SK-N-SH (cell line): Measurements from ENCODE around the gene OCLN. TPM values are rescaled to one million over a fixed set of nuclear protein-coding genes. Genes with fewer than 3 reads are reported as not detected.

Experiments used
- CTCF ChIA-PET: fragments of 300-600, 350-600 bp; formaldehyde crosslinking; extraction: SDS; loops from one replicate; lab custom pipeline; 2021; lab: Yijun Ruan, JAX
- POLR2A ChIA-PET: fragments of 350-600 bp; sonication (Branson Sonifier 250); formaldehyde crosslinking; extraction: SDS; loops from one replicate; lab custom pipeline; 2020; ENCODE audit warnings: antibody characterized with exemption, inconsistent platforms; lab: Yijun Ruan, JAX
- DNase-seq: peaks from one replicate; pipeline ENCODE4 v3.0.0; 2012
- H2AFZ ChIP-seq: fragments of 200-600 bp; sonication (generic); 2 replicates; pipeline ENCODE4 v1.8.1; 2016; ENCODE audit warnings: antibody characterized with exemption, mild to moderate bottlenecking, low read depth
- H3F3A ChIP-seq: fragments of 200-600 bp; sonication (generic); replicated peaks from 2 replicates; pipeline ENCODE3; 2016; ENCODE audit warnings: antibody characterized with exemption, mild to moderate bottlenecking; ENCODE audit not compliant: insufficient read depth
- H3K27ac ChIP-seq, 2 experiments: fragments of 200-500 bp in 1 of 2; fragments of 200-600 bp in 1 of 2; sonication (Bioruptor generic) in 1 of 2; sonication (generic), shearing (Covaris generic) in 1 of 2; 2 replicates each; pipeline versions ENCODE4 v1.5.1 to v1.6.1; 2014 to 2016; ENCODE audit warnings: low read depth in 2 of 2, inconsistent platforms in 1 of 2, low read length in 1 of 2, mild to moderate bottlenecking in 1 of 2, mixed read lengths in 1 of 2
- H3K27me3 ChIP-seq: fragments of 200-600 bp; sonication (generic), shearing (Covaris generic); 2 replicates; pipeline ENCODE4 v1.6.1; 2016; ENCODE audit warnings: mixed run types; ENCODE audit not compliant: insufficient read depth
- H3K36me3 ChIP-seq, 2 experiments: fragments of 200-500 bp in 1 of 2; fragments of 200-600 bp in 1 of 2; sonication (Bioruptor generic) in 1 of 2; sonication (generic) in 1 of 2; replicated peaks in 1 of 2; 2 replicates each; pipeline versions ENCODE3 to v1.5.1; 2014 to 2016; ENCODE audit warnings: low read length in 1 of 2, mild to moderate bottlenecking in 1 of 2; ENCODE audit not compliant: insufficient read depth in 2 of 2, control insufficient read depth in 1 of 2
- H3K4me1 ChIP-seq, 2 experiments: fragments of 200-500 bp in 1 of 2; fragments of 200-600 bp in 1 of 2; sonication (Bioruptor generic) in 1 of 2; sonication (generic), shearing (Covaris generic) in 1 of 2; 2 replicates each; pipeline versions ENCODE4 v1.5.1 to v1.6.1; 2014 to 2016; ENCODE audit warnings: low read depth in 1 of 2, low read length in 1 of 2, mixed run types in 1 of 2; ENCODE audit not compliant: insufficient read depth in 2 of 2, control insufficient read depth in 1 of 2
- H3K4me2 ChIP-seq: fragments of 200-600 bp; sonication (generic), shearing (Covaris generic); 2 replicates; pipeline ENCODE4 v1.6.1; 2017; ENCODE audit warnings: mixed run types
- H3K4me3 ChIP-seq, 2 experiments: fragments of 200-500 bp in 1 of 2; fragments of 200-600 bp in 1 of 2; sonication (Bioruptor generic) in 1 of 2; sonication (generic), shearing (Covaris generic) in 1 of 2; 2 replicates each; pipeline versions ENCODE4 v1.5.1 to v1.8.1; 2014 to 2016; ENCODE audit warnings: low read depth in 2 of 2, inconsistent platforms in 1 of 2, low read length in 1 of 2, mild to moderate bottlenecking in 1 of 2, mixed read lengths in 1 of 2, moderate library complexity in 1 of 2
- H3K79me2 ChIP-seq: fragments of 200-600 bp; sonication (generic); 2 replicates; pipeline ENCODE4 v1.8.1; 2017; ENCODE audit warnings: mild to moderate bottlenecking; ENCODE audit not compliant: insufficient read depth
- H3K9ac ChIP-seq: fragments of 200-600 bp; sonication (generic); 2 replicates; pipeline ENCODE4 v1.6.1; 2017; ENCODE audit warnings: mixed run types
- H3K9me2 ChIP-seq: fragments of 200-600 bp; sonication (generic); 2 replicates; pipeline ENCODE4 v1.6.1; 2017; ENCODE audit warnings: mixed run types
- H3K9me3 ChIP-seq: fragments of 200-600 bp; sonication (generic); 2 replicates; pipeline ENCODE4 v1.6.1; 2017; ENCODE audit warnings: mixed run types, mild to moderate bottlenecking, moderate library complexity
- H4K20me1 ChIP-seq: fragments of 200-600 bp; sonication (generic); 2 replicates; pipeline ENCODE4 v1.6.1; 2017; ENCODE audit warnings: mild to moderate bottlenecking, mixed run types; ENCODE audit not compliant: insufficient read depth
- ELF1 ChIP-seq: IDR thresholded peaks from 2 replicates; pipeline ENCODE4 v1.4.0; 2012
- EZH2phosphoT487 ChIP-seq: fragments of 200-600 bp; sonication (generic); IDR thresholded peaks from 2 replicates; pipeline ENCODE4 v1.6.1; 2017; ENCODE audit warnings: low read depth, mixed run types, mild to moderate bottlenecking, antibody characterized with exemption, moderate library complexity, borderline replicate concordance
- FOXJ3 ChIP-seq: sonication (generic); formaldehyde crosslinking; IDR thresholded peaks from 2 replicates; pipeline ENCODE4 v1.5.1; 2020; ENCODE audit warnings: mild to moderate bottlenecking, missing genetic modification reagents
- GATA2 ChIP-seq: sonication (generic); formaldehyde crosslinking; IDR thresholded peaks from 2 replicates; pipeline ENCODE4 v1.5.0; 2020; ENCODE audit warnings: mild to moderate bottlenecking, missing genetic modification reagents
- JUND ChIP-seq: IDR thresholded peaks from 2 replicates; pipeline ENCODE4 v1.4.0; 2012
- MEF2A ChIP-seq: IDR thresholded peaks from 2 replicates; pipeline ENCODE4 v1.4.0; 2012; ENCODE audit warnings: low read depth, borderline replicate concordance
- MXI1 ChIP-seq: IDR thresholded peaks from 2 replicates; pipeline ENCODE4 v1.6.1; 2012; ENCODE audit warnings: mild to moderate bottlenecking, low read depth, low read length, improper control_type of control experiment
- POLR2AphosphoS5 ChIP-seq: IDR thresholded peaks from 2 replicates; pipeline ENCODE4 v1.6.1; 2012; ENCODE audit warnings: low read depth, low read length
- RAD21 ChIP-seq: IDR thresholded peaks from 2 replicates; pipeline ENCODE4 v1.6.1; 2012; ENCODE audit warnings: mild to moderate bottlenecking, low read length
- RCOR1 ChIP-seq: fragments of 150-350 bp; IDR thresholded peaks from 2 replicates; pipeline ENCODE4 v1.6.1; 2017; ENCODE audit warnings: antibody characterized with exemption, low read length
- RFX5 ChIP-seq: IDR thresholded peaks from 2 replicates; pipeline ENCODE4 v1.6.1; 2012; ENCODE audit warnings: mild to moderate bottlenecking, improper control_type of control experiment, low read length
- RXRA ChIP-seq: IDR thresholded peaks from 2 replicates; pipeline ENCODE4 v1.4.0; 2012; ENCODE audit warnings: low read depth, mild to moderate bottlenecking, borderline replicate concordance
- SIN3A ChIP-seq: IDR thresholded peaks from 2 replicates; pipeline ENCODE4 v1.6.1; 2012; ENCODE audit warnings: low read depth, mild to moderate bottlenecking, low read length, moderate library complexity, borderline replicate concordance
- TCF12 ChIP-seq: IDR thresholded peaks from 2 replicates; pipeline ENCODE4 v1.4.0; 2012
- USF1 ChIP-seq: IDR thresholded peaks from 2 replicates; pipeline ENCODE4 v1.4.0; 2012; ENCODE audit warnings: low read depth, borderline replicate concordance
- WGBS: methylation state at CpG from one replicate; pipeline ENCODE4 v1.1.6; 2017; ENCODE audit warnings: low lambda C conversion rate; 5-methylcytosine and 5-hydroxymethylcytosine counted together
- polyA plus RNA-seq, 3 experiments: library from polyadenylated mRNA; depleted of rRNA; stranded (reverse); fragments of >200 nt; gene quantifications; 2 replicates each; pipeline ENCODE4 v1.2.3, GENCODE V29; 2012
- TF ChIP-seq, protein P1 (sequence below): IDR thresholded peaks from 2 replicates; pipeline ENCODE4 v1.6.1; 2012; ENCODE audit warnings: mild to moderate bottlenecking, low read depth, low read length, moderate library complexity
- TF ChIP-seq, protein P2 (sequence below): fragments of 150-350 bp; IDR thresholded peaks from 2 replicates; pipeline ENCODE4 v1.6.1; 2017; ENCODE audit warnings: antibody characterized with exemption, low read length, low read depth, borderline replicate concordance
- TF ChIP-seq, protein P3 (sequence below): IDR thresholded peaks from 2 replicates; pipeline ENCODE4 v1.4.0; 2012; ENCODE audit warnings: low read depth

Gene OCLN
- polyA plus RNA-seq, 1 of the 3 experiments (the other 2 are of a cell fraction) = 6.5 TPM

GRCh38 chr5:69502367-69502766 lies 9.8 kb downstream of the OCLN start:
- peaks cover 0 to 13% of the 10 kb centered on the region in 2 experiments; a peak in 2 of 4 replicates for H3K4me1 ChIP-seq
- CTCF ChIA-PET = interaction anchor here (0.6 kb wide), 1 partner anchor 130 kb away, joined by 5 read pairs; no protein-coding TSS in a partner anchor
- H3K4me3 ChIP-seq = no peak overlapping the region
- POLR2A ChIA-PET = no interaction called here
- H3K79me2 ChIP-seq = no peaks in the 10 kb centered on the region
- H2AFZ ChIP-seq = peak overlapping the region; percentile 75
- H3K27ac ChIP-seq = peak overlapping the region in 1 of 2 experiments; percentile 63; a peak in 3 of 4 replicates
- H3K9me2 ChIP-seq = no peaks in the 10 kb centered on the region
- H3K4me2 ChIP-seq = peak overlapping the region; percentile 60
- H3F3A ChIP-seq = peaks cover 10% of the 10 kb centered on the region
- no peak for DNase-seq
- TF ChIP-seq RXRA (no peak), JUND (no peak), RCOR1 (no peak), FOXJ3 (CRISPR knock-in tag) (no peak), MXI1 (no peak), USF1 (no peak), MEF2A (no peak), EZH2phosphoT487 (no peak), ELF1 (no peak), RAD21 (no peak), TCF12 (no peak), SIN3A (no peak), POLR2AphosphoS5 (no peak), GATA2 (no peak), RFX5 (no peak)
- TF ChIP-seq, protein P1, sequence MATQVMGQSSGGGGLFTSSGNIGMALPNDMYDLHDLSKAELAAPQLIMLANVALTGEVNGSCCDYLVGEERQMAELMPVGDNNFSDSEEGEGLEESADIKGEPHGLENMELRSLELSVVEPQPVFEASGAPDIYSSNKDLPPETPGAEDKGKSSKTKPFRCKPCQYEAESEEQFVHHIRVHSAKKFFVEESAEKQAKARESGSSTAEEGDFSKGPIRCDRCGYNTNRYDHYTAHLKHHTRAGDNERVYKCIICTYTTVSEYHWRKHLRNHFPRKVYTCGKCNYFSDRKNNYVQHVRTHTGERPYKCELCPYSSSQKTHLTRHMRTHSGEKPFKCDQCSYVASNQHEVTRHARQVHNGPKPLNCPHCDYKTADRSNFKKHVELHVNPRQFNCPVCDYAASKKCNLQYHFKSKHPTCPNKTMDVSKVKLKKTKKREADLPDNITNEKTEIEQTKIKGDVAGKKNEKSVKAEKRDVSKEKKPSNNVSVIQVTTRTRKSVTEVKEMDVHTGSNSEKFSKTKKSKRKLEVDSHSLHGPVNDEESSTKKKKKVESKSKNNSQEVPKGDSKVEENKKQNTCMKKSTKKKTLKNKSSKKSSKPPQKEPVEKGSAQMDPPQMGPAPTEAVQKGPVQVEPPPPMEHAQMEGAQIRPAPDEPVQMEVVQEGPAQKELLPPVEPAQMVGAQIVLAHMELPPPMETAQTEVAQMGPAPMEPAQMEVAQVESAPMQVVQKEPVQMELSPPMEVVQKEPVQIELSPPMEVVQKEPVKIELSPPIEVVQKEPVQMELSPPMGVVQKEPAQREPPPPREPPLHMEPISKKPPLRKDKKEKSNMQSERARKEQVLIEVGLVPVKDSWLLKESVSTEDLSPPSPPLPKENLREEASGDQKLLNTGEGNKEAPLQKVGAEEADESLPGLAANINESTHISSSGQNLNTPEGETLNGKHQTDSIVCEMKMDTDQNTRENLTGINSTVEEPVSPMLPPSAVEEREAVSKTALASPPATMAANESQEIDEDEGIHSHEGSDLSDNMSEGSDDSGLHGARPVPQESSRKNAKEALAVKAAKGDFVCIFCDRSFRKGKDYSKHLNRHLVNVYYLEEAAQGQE = no peak
- TF ChIP-seq, protein P2, sequence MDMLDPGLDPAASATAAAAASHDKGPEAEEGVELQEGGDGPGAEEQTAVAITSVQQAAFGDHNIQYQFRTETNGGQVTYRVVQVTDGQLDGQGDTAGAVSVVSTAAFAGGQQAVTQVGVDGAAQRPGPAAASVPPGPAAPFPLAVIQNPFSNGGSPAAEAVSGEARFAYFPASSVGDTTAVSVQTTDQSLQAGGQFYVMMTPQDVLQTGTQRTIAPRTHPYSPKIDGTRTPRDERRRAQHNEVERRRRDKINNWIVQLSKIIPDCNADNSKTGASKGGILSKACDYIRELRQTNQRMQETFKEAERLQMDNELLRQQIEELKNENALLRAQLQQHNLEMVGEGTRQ = no peak
- TF ChIP-seq, protein P3, sequence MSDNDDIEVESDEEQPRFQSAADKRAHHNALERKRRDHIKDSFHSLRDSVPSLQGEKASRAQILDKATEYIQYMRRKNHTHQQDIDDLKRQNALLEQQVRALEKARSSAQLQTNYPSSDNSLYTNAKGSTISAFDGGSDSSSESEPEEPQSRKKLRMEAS = no peak
- TF ChIP-seq, all 33 proteins: peak for 0
- WGBS = 41% methylated on average over 2 of the region's 2 CpGs
- H3K36me3 ChIP-seq = no peaks in the 10 kb centered on the region
- H4K20me1 ChIP-seq = no peaks in the 10 kb centered on the region
- no peaks in the 10 kb centered on the region for H3K9me3 ChIP-seq
- H3K27me3 ChIP-seq = no peaks in the 10 kb centered on the region
- H3K9ac ChIP-seq = peak overlapping the region; percentile 18; the same call in 1 of the 2 replicates
